Stomach (tissue), 9 donors: ENCODE data around the gene UBTD1. TPM values are rescaled to one million over a fixed set of nuclear protein-coding genes. Genes with fewer than 3 reads are reported as not detected.
A peak's percentile ranks its signal among the peaks of the same experiment; 100 is the strongest.
"Not testable (repeated sequence)": the region's sequence is repeated elsewhere in the genome, so short reads cannot be mapped to it uniquely, and the experiment has no call there.

ENCODE experiments used
- DNase-seq, 2 donors: peaks; one replicate each; pipeline versions ENCODE4 v3.0.0 to v3.0.0-alpha.2; 2013 to 2019
- H3K27ac ChIP-seq, 5 donors: fragments of 200-600 bp in 4 of 5; sonication (generic) in 4 of 5; one replicate each; pipeline ENCODE4 v1.5.1; 2013 to 2019; ENCODE audit warnings: mild to moderate bottlenecking in 1 of 5, moderate library complexity in 1 of 5
- H3K27me3 ChIP-seq, 3 donors: fragments of 200-600 bp; sonication (generic); one replicate each; pipeline ENCODE4 v1.5.1; 2017 to 2019; ENCODE audit warnings: mixed run types in 1 of 3
- H3K36me3 ChIP-seq, 4 donors: fragments of 200-600 bp; sonication (generic); 1 replicate in 3 of 4; 2 replicates in 1 of 4; pipeline ENCODE4 v1.5.1; 2016 to 2019
- H3K4me1 ChIP-seq, 4 donors: fragments of 200-600 bp; sonication (generic); one replicate each; pipeline ENCODE4 v1.5.1; 2016 to 2019
- H3K4me3 ChIP-seq, 4 donors: fragments of 200-600 bp; sonication (generic) in 3 of 4; one replicate each; pipeline ENCODE4 v1.5.1; 2016 to 2019; ENCODE audit warnings: mild to moderate bottlenecking in 1 of 4
- H3K9me3 ChIP-seq, 4 donors: fragments of 200-600 bp; sonication (generic); one replicate each; pipeline ENCODE4 v1.5.1; 2016 to 2019
- CTCF ChIP-seq, 7 experiments: fragments of 450-650 bp in 4 of 7; fragments of 200-600 bp in 3 of 7; sonication (generic) in 3 of 7; IDR thresholded peaks; one replicate each; pipeline ENCODE4 v1.5.1; 2016 to 2019; ENCODE audit warnings: antibody characterized with exemption in 7 of 7, control low read depth in 2 of 7, mild to moderate bottlenecking in 1 of 7
- EP300 ChIP-seq: sonication (generic); formaldehyde crosslinking; IDR thresholded peaks from one replicate; pipeline ENCODE4 v1.6.1; 2017; ENCODE audit warnings: antibody characterized with exemption
- POLR2A ChIP-seq, 4 donors: fragments of 450-650 bp; IDR thresholded peaks; one replicate each; pipeline ENCODE4 v1.6.1; 2016; ENCODE audit warnings: antibody characterized with exemption in 4 of 4, control low read depth in 2 of 4, mild to moderate bottlenecking in 1 of 4, moderate library complexity in 1 of 4
- POLR2AphosphoS5 ChIP-seq, 3 donors: sonication (generic); formaldehyde crosslinking; IDR thresholded peaks; one replicate each; pipeline ENCODE4 v1.6.1; 2016; ENCODE audit warnings: antibody characterized with exemption in 3 of 3
- WGBS, 5 donors: extraction: QIAGEN DNeasy Blood & Tissue Kit in 3 of 5; methylation state at CpG; one replicate each; pipeline versions ENCODE4 v1.1.5 to v1.1.7; 2013 to 2018; 5-methylcytosine and 5-hydroxymethylcytosine counted together
- intact Hi-C: fragments of 100-400 bp; cut with DNase I; formaldehyde crosslinking; loops from one replicate; pipeline ENCODE4 v1.15.1; 2023; ENCODE audit warnings: low total_unique reads
- polyA plus RNA-seq, 3 donors: library from polyadenylated mRNA; stranded (reverse); fragments of 200-250 nt; gene quantifications; one replicate each; pipeline ENCODE4 v1.2.3, GENCODE V29; 2013
- total RNA-seq, 5 donors: library from RNA; depleted of rRNA; stranded (reverse); fragments of >200 nt; gene quantifications; one replicate each; pipeline versions ENCODE4 v1.1.0 to v1.2.3, GENCODE V29; 2014 to 2016
- donor health status: healthy with polysubstance abuse.
- donor health status: Bipolar disorder and iron deficiency.
- donor health status: healthy.

The UBTD1 gene
- total and polyA plus RNA-seq, 8 donors = 1.3 to 22.9 (median 8.1) TPM

GRCh38 chr10:97573021-97573420 lies 74.3 kb downstream of the UBTD1 start:
- 93 to 100% (median 94%) methylated on average over 2 of the region's 2 CpGs for WGBS, 5 donors
- intact Hi-C loops = no loop called here
- Histone ChIP-seq H3K4me3 (no peak overlapping the region), H3K9me3 (no peaks in the 10 kb centered on the region), H3K27me3 (peaks cover 0 to 5% (median 0%) of the 10 kb centered on the region in 3 donors), H3K36me3 (peaks cover 8 to 36% (median 32%) of the 10 kb centered on the region in 4 donors), H3K4me1 (peaks cover 15 to 31% (median 20%) of the 10 kb centered on the region in 4 donors), H3K27ac (no peak overlapping the region)
- no peak for TF ChIP-seq POLR2AphosphoS5 (IDR thresholded peaks at IDR 0.05)
- no peak for DNase-seq

- peaks cover 0 to 11% (median 0%) of the 10 kb centered on the region in 3 donors for H3K27me3 ChIP-seq
- H3K27ac ChIP-seq = no peak overlapping the region
- H3K4me1 ChIP-seq = peaks cover 15 to 31% (median 20%) of the 10 kb centered on the region in 4 donors
- H3K4me3 ChIP-seq = no peak overlapping the region
- WGBS, 5 donors = 46 to 93% (median 70%) methylated on average over 2 of the region's 2 CpGs
- no peaks in the 10 kb centered on the region for H3K9me3 ChIP-seq
- no peak for DNase-seq
- peaks cover 8 to 30% (median 26%) of the 10 kb centered on the region in 4 donors for H3K36me3 ChIP-seq
- TF ChIP-seq POLR2A (IDR thresholded peaks at IDR 0.05) (no peak), CTCF (IDR thresholded peaks at IDR 0.05) (no peak), POLR2AphosphoS5 (IDR thresholded peaks at IDR 0.05) (no peak), EP300 (no peak)
- intact Hi-C loops = no loop called here
Measured at GRCh38 chr10:97573672-97574071, 74.9 kb downstream of the UBTD1 start.

- no peaks in the 10 kb centered on the region for H3K9me3 ChIP-seq
- peak; percentile 74 to 80 for DNase-seq
- peak overlapping the region in 1 of 5 donors; percentile 27 for H3K27ac ChIP-seq
- TF ChIP-seq POLR2AphosphoS5 (IDR thresholded peaks at IDR 0.05) (peak in 2 of 3 donors; percentile 7 to 75), EP300 (no peak)
- intact Hi-C loops = no loop called here
- H3K4me3 ChIP-seq = no peak overlapping the region
- 45 to 71% (median 50%) methylated on average over 2 to 4 of the region's 4 CpGs for WGBS, 5 donors
- peaks cover 15 to 31% (median 20%) of the 10 kb centered on the region in 4 donors for H3K4me1 ChIP-seq
- peaks cover 8 to 21% (median 17%) of the 10 kb centered on the region in 4 donors for H3K36me3 ChIP-seq
- peaks cover 0 to 14% (median 0%) of the 10 kb centered on the region in 3 donors for H3K27me3 ChIP-seq
Measured at GRCh38 chr10:97574374-97575126, 75.8 kb downstream of the UBTD1 start.

GRCh38 chr10:97575127-97575668 lies 76.5 kb downstream of the UBTD1 start:
- peaks cover 6 to 14% (median 10%) of the 10 kb centered on the region in 4 donors for H3K36me3 ChIP-seq
- no peaks in the 10 kb centered on the region for H3K9me3 ChIP-seq
- 88 to 91% (median 89%) methylated on average over 5 to 6 of the region's 6 CpGs for WGBS, 5 donors
- H3K27ac ChIP-seq = no peak overlapping the region
- intact Hi-C loops = no loop called here
- peaks cover 0 to 14% (median 0%) of the 10 kb centered on the region in 3 donors for H3K27me3 ChIP-seq
- no peak for DNase-seq
- TF ChIP-seq POLR2AphosphoS5 (IDR thresholded peaks at IDR 0.05) (no peak), CTCF (IDR thresholded peaks at IDR 0.05) (no peak), EP300 (no peak), POLR2A (IDR thresholded peaks at IDR 0.05) (no peak)
- peaks cover 15 to 31% (median 20%) of the 10 kb centered on the region in 4 donors for H3K4me1 ChIP-seq
- H3K4me3 ChIP-seq = no peak overlapping the region

- H3K27ac ChIP-seq, DNase-seq, H3K4me3 ChIP-seq, H3K9me3 ChIP-seq, H3K36me3 ChIP-seq, intact Hi-C loops: not testable (repeated sequence)
- peaks cover 0 to 14% (median 0%) of the 10 kb centered on the region in 3 donors for H3K27me3 ChIP-seq
- peaks cover 10 to 25% (median 14%) of the 10 kb centered on the region in 4 donors for H3K4me1 ChIP-seq
- WGBS, 5 donors = 37 to 77% (median 62%) methylated on average over 5 of the region's 5 CpGs
Measured at GRCh38 chr10:97576487-97576886, 77.8 kb downstream of the UBTD1 start.
